PC-3 (cell line): ENCODE data around the gene ATAD3B.

Experiments used
- EZH2 ChIP-seq: fragments of 300-600 bp; sonication (generic); IDR thresholded peaks from one replicate; pipeline ENCODE4 v1.6.1; 2017; ENCODE audit warnings: antibody characterized with exemption, mild to moderate bottlenecking, low read length; ENCODE audit not compliant: unreplicated experiment
- EZH2phosphoT487 ChIP-seq: fragments of 300-600 bp; sonication (generic); IDR thresholded peaks from 2 replicates; pipeline ENCODE4 v1.6.1; 2018; ENCODE audit warnings: mild to moderate bottlenecking, antibody characterized with exemption, low read length, borderline replicate concordance
- TF ChIP-seq, protein P1 (sequence below): fragments of 300-600 bp; sonication (generic); conservative IDR thresholded peaks from 2 replicates; pipeline ENCODE4 v1.5.1; 2017; ENCODE audit warnings: antibody characterized with exemption, low read depth, mild to moderate bottlenecking, low read length

DNA sequence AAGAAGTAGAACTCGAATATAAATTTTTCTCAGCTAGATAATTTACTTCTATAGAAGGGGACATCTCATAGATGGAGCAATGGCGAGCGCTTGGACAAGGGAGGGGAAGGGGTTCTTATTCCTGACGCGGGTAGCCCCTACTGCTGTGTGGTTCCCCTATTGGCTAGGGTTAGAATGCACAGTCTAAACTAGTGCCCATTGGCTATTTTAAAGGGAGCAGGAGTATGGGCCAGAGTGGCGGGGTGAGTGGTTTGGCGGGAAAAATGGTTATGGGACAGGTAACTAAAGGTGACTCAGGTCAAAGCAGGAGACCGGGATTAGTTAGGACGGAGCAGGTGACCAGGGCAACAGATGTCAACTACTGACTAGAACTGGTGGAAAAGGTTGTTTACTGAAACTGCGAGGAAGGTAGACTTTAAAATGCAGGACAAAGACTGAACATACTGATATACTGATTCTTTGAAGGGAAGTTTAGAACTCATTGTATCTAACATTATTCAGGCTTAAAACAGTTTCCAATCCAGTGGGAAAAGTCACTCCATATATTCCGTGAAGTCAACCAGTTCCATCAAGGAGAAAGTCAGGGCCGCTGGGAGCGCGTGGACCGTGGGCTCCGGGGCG, 39.5 kb downstream of the ATAD3B start:
- TF ChIP-seq, protein P1, sequence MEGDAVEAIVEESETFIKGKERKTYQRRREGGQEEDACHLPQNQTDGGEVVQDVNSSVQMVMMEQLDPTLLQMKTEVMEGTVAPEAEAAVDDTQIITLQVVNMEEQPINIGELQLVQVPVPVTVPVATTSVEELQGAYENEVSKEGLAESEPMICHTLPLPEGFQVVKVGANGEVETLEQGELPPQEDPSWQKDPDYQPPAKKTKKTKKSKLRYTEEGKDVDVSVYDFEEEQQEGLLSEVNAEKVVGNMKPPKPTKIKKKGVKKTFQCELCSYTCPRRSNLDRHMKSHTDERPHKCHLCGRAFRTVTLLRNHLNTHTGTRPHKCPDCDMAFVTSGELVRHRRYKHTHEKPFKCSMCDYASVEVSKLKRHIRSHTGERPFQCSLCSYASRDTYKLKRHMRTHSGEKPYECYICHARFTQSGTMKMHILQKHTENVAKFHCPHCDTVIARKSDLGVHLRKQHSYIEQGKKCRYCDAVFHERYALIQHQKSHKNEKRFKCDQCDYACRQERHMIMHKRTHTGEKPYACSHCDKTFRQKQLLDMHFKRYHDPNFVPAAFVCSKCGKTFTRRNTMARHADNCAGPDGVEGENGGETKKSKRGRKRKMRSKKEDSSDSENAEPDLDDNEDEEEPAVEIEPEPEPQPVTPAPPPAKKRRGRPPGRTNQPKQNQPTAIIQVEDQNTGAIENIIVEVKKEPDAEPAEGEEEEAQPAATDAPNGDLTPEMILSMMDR, result no peak
- TF ChIP-seq EZH2, result no peak
- TF ChIP-seq EZH2phosphoT487, result no peak
